SK-N-SH (cell line): ENCODE data around the gene DYRK1A. TPM values are rescaled to one million over a fixed set of nuclear protein-coding genes. Genes with fewer than 3 reads are reported as not detected.

Experiments used
- CTCF ChIA-PET: fragments of 300-600, 350-600 bp; formaldehyde crosslinking; extraction: SDS; loops from one replicate; lab custom pipeline; 2021; lab: Yijun Ruan, JAX
- POLR2A ChIA-PET: fragments of 350-600 bp; sonication (Branson Sonifier 250); formaldehyde crosslinking; extraction: SDS; loops from one replicate; lab custom pipeline; 2020; ENCODE audit warnings: antibody characterized with exemption, inconsistent platforms; lab: Yijun Ruan, JAX
- DNase-seq: peaks from one replicate; pipeline ENCODE4 v3.0.0; 2012
- H2AFZ ChIP-seq: fragments of 200-600 bp; sonication (generic); 2 replicates; pipeline ENCODE4 v1.8.1; 2016; ENCODE audit warnings: antibody characterized with exemption, mild to moderate bottlenecking, low read depth
- H3F3A ChIP-seq: fragments of 200-600 bp; sonication (generic); replicated peaks from 2 replicates; pipeline ENCODE3; 2016; ENCODE audit warnings: antibody characterized with exemption, mild to moderate bottlenecking; ENCODE audit not compliant: insufficient read depth
- H3K27ac ChIP-seq, 2 experiments: fragments of 200-500 bp in 1 of 2; fragments of 200-600 bp in 1 of 2; sonication (Bioruptor generic) in 1 of 2; sonication (generic), shearing (Covaris generic) in 1 of 2; 2 replicates each; pipeline versions ENCODE4 v1.5.1 to v1.6.1; 2014 to 2016; ENCODE audit warnings: low read depth in 2 of 2, inconsistent platforms in 1 of 2, low read length in 1 of 2, mild to moderate bottlenecking in 1 of 2, mixed read lengths in 1 of 2
- H3K27me3 ChIP-seq: fragments of 200-600 bp; sonication (generic), shearing (Covaris generic); 2 replicates; pipeline ENCODE4 v1.6.1; 2016; ENCODE audit warnings: mixed run types; ENCODE audit not compliant: insufficient read depth
- H3K36me3 ChIP-seq, 2 experiments: fragments of 200-500 bp in 1 of 2; fragments of 200-600 bp in 1 of 2; sonication (Bioruptor generic) in 1 of 2; sonication (generic) in 1 of 2; replicated peaks in 1 of 2; 2 replicates each; pipeline versions ENCODE3 to v1.5.1; 2014 to 2016; ENCODE audit warnings: low read length in 1 of 2, mild to moderate bottlenecking in 1 of 2; ENCODE audit not compliant: insufficient read depth in 2 of 2, control insufficient read depth in 1 of 2
- H3K4me1 ChIP-seq, 2 experiments: fragments of 200-500 bp in 1 of 2; fragments of 200-600 bp in 1 of 2; sonication (Bioruptor generic) in 1 of 2; sonication (generic), shearing (Covaris generic) in 1 of 2; 2 replicates each; pipeline versions ENCODE4 v1.5.1 to v1.6.1; 2014 to 2016; ENCODE audit warnings: low read depth in 1 of 2, low read length in 1 of 2, mixed run types in 1 of 2; ENCODE audit not compliant: insufficient read depth in 2 of 2, control insufficient read depth in 1 of 2
- H3K4me2 ChIP-seq: fragments of 200-600 bp; sonication (generic), shearing (Covaris generic); 2 replicates; pipeline ENCODE4 v1.6.1; 2017; ENCODE audit warnings: mixed run types
- H3K4me3 ChIP-seq, 2 experiments: fragments of 200-500 bp in 1 of 2; fragments of 200-600 bp in 1 of 2; sonication (Bioruptor generic) in 1 of 2; sonication (generic), shearing (Covaris generic) in 1 of 2; 2 replicates each; pipeline versions ENCODE4 v1.5.1 to v1.8.1; 2014 to 2016; ENCODE audit warnings: low read depth in 2 of 2, inconsistent platforms in 1 of 2, low read length in 1 of 2, mild to moderate bottlenecking in 1 of 2, mixed read lengths in 1 of 2, moderate library complexity in 1 of 2
- H3K79me2 ChIP-seq: fragments of 200-600 bp; sonication (generic); 2 replicates; pipeline ENCODE4 v1.8.1; 2017; ENCODE audit warnings: mild to moderate bottlenecking; ENCODE audit not compliant: insufficient read depth
- H3K9ac ChIP-seq: fragments of 200-600 bp; sonication (generic); 2 replicates; pipeline ENCODE4 v1.6.1; 2017; ENCODE audit warnings: mixed run types
- H3K9me2 ChIP-seq: fragments of 200-600 bp; sonication (generic); 2 replicates; pipeline ENCODE4 v1.6.1; 2017; ENCODE audit warnings: mixed run types
- H3K9me3 ChIP-seq: fragments of 200-600 bp; sonication (generic); 2 replicates; pipeline ENCODE4 v1.6.1; 2017; ENCODE audit warnings: mixed run types, mild to moderate bottlenecking, moderate library complexity
- H4K20me1 ChIP-seq: fragments of 200-600 bp; sonication (generic); 2 replicates; pipeline ENCODE4 v1.6.1; 2017; ENCODE audit warnings: mild to moderate bottlenecking, mixed run types; ENCODE audit not compliant: insufficient read depth
- CHD2 ChIP-seq: fragments of 150-350 bp; IDR thresholded peaks from 2 replicates; pipeline ENCODE4 v1.6.1; 2018; ENCODE audit warnings: low read length; ENCODE audit not compliant: partially characterized antibody
- ELF1 ChIP-seq: IDR thresholded peaks from 2 replicates; pipeline ENCODE4 v1.4.0; 2012
- EZH2phosphoT487 ChIP-seq: fragments of 200-600 bp; sonication (generic); IDR thresholded peaks from 2 replicates; pipeline ENCODE4 v1.6.1; 2017; ENCODE audit warnings: low read depth, mixed run types, mild to moderate bottlenecking, antibody characterized with exemption, moderate library complexity, borderline replicate concordance
- FOXJ3 ChIP-seq: sonication (generic); formaldehyde crosslinking; IDR thresholded peaks from 2 replicates; pipeline ENCODE4 v1.5.1; 2020; ENCODE audit warnings: mild to moderate bottlenecking, missing genetic modification reagents
- GATA2 ChIP-seq: sonication (generic); formaldehyde crosslinking; IDR thresholded peaks from 2 replicates; pipeline ENCODE4 v1.5.0; 2020; ENCODE audit warnings: mild to moderate bottlenecking, missing genetic modification reagents
- MXI1 ChIP-seq: IDR thresholded peaks from 2 replicates; pipeline ENCODE4 v1.6.1; 2012; ENCODE audit warnings: mild to moderate bottlenecking, low read depth, low read length, improper control_type of control experiment
- NFIC ChIP-seq: IDR thresholded peaks from 2 replicates; pipeline ENCODE4 v1.4.0; 2012; ENCODE audit warnings: borderline replicate concordance
- NRF1 ChIP-seq: IDR thresholded peaks from 2 replicates; pipeline ENCODE4 v1.6.1; 2012; ENCODE audit warnings: low read depth, mild to moderate bottlenecking, low read length
- PBX3 ChIP-seq: IDR thresholded peaks from 2 replicates; pipeline ENCODE4; 2012
- POLR2AphosphoS5 ChIP-seq: IDR thresholded peaks from 2 replicates; pipeline ENCODE4 v1.6.1; 2012; ENCODE audit warnings: low read depth, low read length
- RAD21 ChIP-seq: IDR thresholded peaks from 2 replicates; pipeline ENCODE4 v1.6.1; 2012; ENCODE audit warnings: mild to moderate bottlenecking, low read length
- REST ChIP-seq: IDR thresholded peaks from 2 replicates; pipeline ENCODE4 v1.6.1; 2012; ENCODE audit warnings: mild to moderate bottlenecking, low read depth, low read length, moderate library complexity
- RFX5 ChIP-seq: IDR thresholded peaks from 2 replicates; pipeline ENCODE4 v1.6.1; 2012; ENCODE audit warnings: mild to moderate bottlenecking, improper control_type of control experiment, low read length
- RXRA ChIP-seq: IDR thresholded peaks from 2 replicates; pipeline ENCODE4 v1.4.0; 2012; ENCODE audit warnings: low read depth, mild to moderate bottlenecking, borderline replicate concordance
- SIN3A ChIP-seq: IDR thresholded peaks from 2 replicates; pipeline ENCODE4 v1.6.1; 2012; ENCODE audit warnings: low read depth, mild to moderate bottlenecking, low read length, moderate library complexity, borderline replicate concordance
- TCF12 ChIP-seq: IDR thresholded peaks from 2 replicates; pipeline ENCODE4 v1.4.0; 2012
- TEAD4 ChIP-seq: IDR thresholded peaks from 2 replicates; pipeline ENCODE4 v1.4.0; 2012; ENCODE audit warnings: mild to moderate bottlenecking, borderline replicate concordance; ENCODE audit not compliant: insufficient read depth
- USF1 ChIP-seq: IDR thresholded peaks from 2 replicates; pipeline ENCODE4 v1.4.0; 2012; ENCODE audit warnings: low read depth, borderline replicate concordance
- ZBTB33 ChIP-seq: IDR thresholded peaks from 2 replicates; pipeline ENCODE4 v1.4.0; 2012; ENCODE audit warnings: low read depth, borderline replicate concordance
- WGBS: methylation state at CpG from one replicate; pipeline ENCODE4 v1.1.6; 2017; ENCODE audit warnings: low lambda C conversion rate; 5-methylcytosine and 5-hydroxymethylcytosine counted together
- polyA plus RNA-seq, 3 experiments: library from polyadenylated mRNA; depleted of rRNA; stranded (reverse); fragments of >200 nt; gene quantifications; 2 replicates each; pipeline ENCODE4 v1.2.3, GENCODE V29; 2012

Gene DYRK1A
- polyA plus RNA-seq, 1 of the 3 experiments (the other 2 are of a cell fraction): 19.3 TPM

- peaks cover 5% of the 10 kb centered on the region for H3F3A ChIP-seq
- peaks cover 17% of the 10 kb centered on the region for H3K79me2 ChIP-seq
- H3K9ac ChIP-seq: no peak overlapping the region
- no peak overlapping the region for H3K27ac ChIP-seq
- H3K4me3 ChIP-seq: no peak overlapping the region
- 99% methylated on average over 3 of the region's 3 CpGs for WGBS
- no peaks in the 10 kb centered on the region for H3K9me3 ChIP-seq
- H3K36me3 ChIP-seq: peaks cover 77 to 88% of the 10 kb centered on the region in 2 experiments
- ChIA-PET POLR2A (no interaction called here), CTCF (interaction anchor here (1.1 kb wide), 1 partner anchor 13 kb away, joined by 4 read pairs; no protein-coding TSS in a partner anchor)
- H4K20me1 ChIP-seq: no peaks in the 10 kb centered on the region
- TF ChIP-seq TCF12 (no peak), EZH2phosphoT487 (no peak), FOXJ3 (CRISPR knock-in tag) (no peak), POLR2AphosphoS5 (no peak), REST (no peak), SIN3A (no peak), CHD2 (no peak), MXI1 (no peak), NRF1 (no peak), GATA2 (CRISPR knock-in tag) (no peak), ELF1 (no peak), RFX5 (no peak), NFIC (no peak), ZBTB33 (no peak), TEAD4 (no peak), PBX3 (no peak), RAD21 (no peak), USF1 (no peak), RXRA (no peak)
- H2AFZ ChIP-seq: no peak overlapping the region
- no peak for DNase-seq
- H3K4me2 ChIP-seq: no peak overlapping the region
- H3K27me3 ChIP-seq: no peaks in the 10 kb centered on the region
- no peaks in the 10 kb centered on the region for H3K9me2 ChIP-seq
- H3K4me1 ChIP-seq: peaks cover 0 to 9% of the 10 kb centered on the region in 2 experiments; a peak in 2 of 4 replicates
These were observed 146.8 kb downstream of the DYRK1A start for GRCh38 chr21:37513383-37513782.
